ENCODE data around the gene CCDC88B. TPM values are rescaled to one million over a fixed set of nuclear protein-coding genes. Genes with fewer than 3 reads are reported as not detected.

Gene CCDC88B
- polyA plus RNA-seq, 1 donor from 2014 or later: 1.3 TPM

DNA sequence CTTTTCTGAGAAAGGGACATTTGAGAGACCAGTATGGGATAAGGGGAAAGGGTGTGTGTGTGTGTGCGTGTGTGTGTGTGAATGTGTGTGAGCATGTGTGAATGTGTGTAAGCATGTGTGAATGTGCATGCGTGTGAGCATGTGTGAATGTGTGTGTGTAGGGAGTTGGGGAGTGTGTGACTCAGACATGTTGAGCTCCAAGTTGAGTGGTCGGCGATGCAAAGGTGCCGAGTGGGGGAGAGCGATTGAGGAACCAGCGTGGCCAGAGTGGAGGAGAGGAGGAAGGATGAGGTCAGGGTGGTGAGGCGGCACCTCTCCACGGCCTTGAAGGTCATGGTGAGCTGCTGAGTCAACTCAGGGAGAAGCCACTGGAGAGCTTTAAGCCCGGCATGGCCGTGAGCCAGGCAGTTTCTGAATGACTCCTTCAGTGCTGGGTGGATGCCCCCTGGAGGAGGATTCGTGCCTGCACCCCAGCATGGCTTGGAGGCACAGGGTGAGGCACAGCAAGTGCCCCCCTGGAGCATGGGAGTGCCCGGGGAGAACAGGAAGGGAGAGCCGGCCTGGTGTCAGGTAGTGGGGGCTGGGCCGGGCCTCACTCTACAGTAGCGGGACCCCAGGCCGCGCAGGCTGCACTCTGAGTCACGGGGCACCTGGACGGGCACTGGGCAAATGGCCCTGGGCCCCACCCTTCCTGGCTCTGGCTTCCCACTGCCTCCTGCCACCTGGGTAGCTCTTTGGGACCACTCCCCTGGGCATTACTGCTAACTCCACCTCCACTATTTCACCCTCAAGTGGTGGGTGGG lies 8.2 kb upstream of the CCDC88B start:
- Histone ChIP-seq H3K4me3 (ENCODE audit: low read length) (no peak overlapping the region), H3K9me3 (ENCODE audit: low read length) (no peaks in the 10 kb centered on the region), H3F3A (ENCODE audit: insufficient read depth, low read length, poor library complexity, severe bottlenecking) (no peaks in the 10 kb centered on the region), H3K27me3 (ENCODE audit: insufficient read depth, low read depth, low read length) (no peaks in the 10 kb centered on the region), H3K27ac (ENCODE audit: low read length) (no peak overlapping the region), H4K20me1 (ENCODE audit: insufficient read depth) (no peaks in the 10 kb centered on the region), H3K4me2 (ENCODE audit: low read length) (no peak overlapping the region), H2AFZ (ENCODE audit: low read depth, low read length) (no peak overlapping the region), H3K36me3 (ENCODE audit: insufficient read depth, low read length) (no peaks in the 10 kb centered on the region), H3K9ac (ENCODE audit: low read length) (no peak overlapping the region), H3K9me2 (ENCODE audit: insufficient read depth, low read length) (no peaks in the 10 kb centered on the region), H3K79me2 (replicated peaks; ENCODE audit: insufficient read depth, low read length) (no peaks in the 10 kb centered on the region)
- TF ChIP-seq EZH2 (IDR thresholded peaks at IDR 0.05; ENCODE audit: borderline replicate concordance, insufficient read depth, low read length, poor library complexity, severe bottlenecking): no peak
- no peak for TF ChIP-seq POLR2AphosphoS5 (IDR thresholded peaks at IDR 0.05)
- no peak for TF ChIP-seq REST (IDR thresholded peaks at IDR 0.05; ENCODE audit: borderline replicate concordance)
- TF ChIP-seq CTCF (IDR thresholded peaks at IDR 0.05; ENCODE audit: poor library complexity, severe bottlenecking): no peak
- no peak for TF ChIP-seq SMC3 (conservative IDR thresholded peaks at IDR 0.05; ENCODE audit: poor library complexity)
- no peak for TF ChIP-seq RAD21 (conservative IDR thresholded peaks at IDR 0.05)
- no peak for TF ChIP-seq TAF1 (IDR thresholded peaks at IDR 0.05; ENCODE audit: low read depth)
- TF ChIP-seq MXI1 (conservative IDR thresholded peaks at IDR 0.05; ENCODE audit: poor library complexity, severe bottlenecking): no peak
- TF ChIP-seq EP300 (conservative IDR thresholded peaks at IDR 0.05; ENCODE audit: poor library complexity, severe bottlenecking): no peak

DNA sequence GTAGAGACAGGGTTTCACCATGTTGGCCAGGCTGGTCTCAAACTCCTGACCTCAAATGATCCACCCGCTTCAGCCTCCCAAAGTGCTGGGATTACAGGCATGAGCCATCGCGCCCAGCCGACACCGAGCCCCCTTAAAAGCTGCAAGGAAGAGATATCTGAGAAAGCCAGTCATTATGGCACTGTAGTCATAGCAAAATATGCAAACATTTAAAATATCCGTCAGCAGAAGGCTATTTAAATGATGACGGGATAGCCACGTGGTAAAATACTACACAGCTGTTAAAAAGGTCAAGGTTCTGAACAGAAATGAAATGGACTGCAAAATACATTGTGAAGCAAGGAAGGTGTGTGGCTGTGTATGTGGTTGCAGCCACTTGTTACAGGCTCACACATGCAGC lies 6.4 kb upstream of the CCDC88B start:
- Histone ChIP-seq H3K27ac (ENCODE audit: low read length) (no peak overlapping the region), H4K20me1 (ENCODE audit: insufficient read depth) (no peaks in the 10 kb centered on the region), H3K4me2 (ENCODE audit: low read length) (no peak overlapping the region), H3K27me3 (ENCODE audit: insufficient read depth, low read depth, low read length) (no peaks in the 10 kb centered on the region), H3K4me3 (ENCODE audit: low read length) (no peak overlapping the region), H3K79me2 (replicated peaks; ENCODE audit: insufficient read depth, low read length) (no peaks in the 10 kb centered on the region), H3K9ac (ENCODE audit: low read length) (no peak overlapping the region), H3K36me3 (ENCODE audit: insufficient read depth, low read length) (no peaks in the 10 kb centered on the region), H2AFZ (ENCODE audit: low read depth, low read length) (no peak overlapping the region), H3K9me3 (ENCODE audit: low read length) (no peaks in the 10 kb centered on the region), H3K9me2 (ENCODE audit: insufficient read depth, low read length) (no peaks in the 10 kb centered on the region), H3F3A (ENCODE audit: insufficient read depth, low read length, poor library complexity, severe bottlenecking) (no peaks in the 10 kb centered on the region)
- no peak for TF ChIP-seq REST (IDR thresholded peaks at IDR 0.05; ENCODE audit: borderline replicate concordance)
- no peak for TF ChIP-seq EZH2 (IDR thresholded peaks at IDR 0.05; ENCODE audit: borderline replicate concordance, insufficient read depth, low read length, poor library complexity, severe bottlenecking)
- no peak for TF ChIP-seq POLR2AphosphoS5 (IDR thresholded peaks at IDR 0.05)

All from neural cell (in vitro differentiated cells).